GM19099 (cell line): ENCODE data around the gene FBLL1.
A peak's percentile ranks its signal among the peaks of the same experiment; 100 is the strongest.

ENCODE experiments used
- POLR2A ChIP-seq: IDR thresholded peaks from 3 replicates; pipeline ENCODE4 v1.6.1; 2011; ENCODE audit warnings: low read depth; ENCODE audit not compliant: insufficient read length; ENCODE audit errors: extremely low read depth

The FBLL1 gene

DNA sequence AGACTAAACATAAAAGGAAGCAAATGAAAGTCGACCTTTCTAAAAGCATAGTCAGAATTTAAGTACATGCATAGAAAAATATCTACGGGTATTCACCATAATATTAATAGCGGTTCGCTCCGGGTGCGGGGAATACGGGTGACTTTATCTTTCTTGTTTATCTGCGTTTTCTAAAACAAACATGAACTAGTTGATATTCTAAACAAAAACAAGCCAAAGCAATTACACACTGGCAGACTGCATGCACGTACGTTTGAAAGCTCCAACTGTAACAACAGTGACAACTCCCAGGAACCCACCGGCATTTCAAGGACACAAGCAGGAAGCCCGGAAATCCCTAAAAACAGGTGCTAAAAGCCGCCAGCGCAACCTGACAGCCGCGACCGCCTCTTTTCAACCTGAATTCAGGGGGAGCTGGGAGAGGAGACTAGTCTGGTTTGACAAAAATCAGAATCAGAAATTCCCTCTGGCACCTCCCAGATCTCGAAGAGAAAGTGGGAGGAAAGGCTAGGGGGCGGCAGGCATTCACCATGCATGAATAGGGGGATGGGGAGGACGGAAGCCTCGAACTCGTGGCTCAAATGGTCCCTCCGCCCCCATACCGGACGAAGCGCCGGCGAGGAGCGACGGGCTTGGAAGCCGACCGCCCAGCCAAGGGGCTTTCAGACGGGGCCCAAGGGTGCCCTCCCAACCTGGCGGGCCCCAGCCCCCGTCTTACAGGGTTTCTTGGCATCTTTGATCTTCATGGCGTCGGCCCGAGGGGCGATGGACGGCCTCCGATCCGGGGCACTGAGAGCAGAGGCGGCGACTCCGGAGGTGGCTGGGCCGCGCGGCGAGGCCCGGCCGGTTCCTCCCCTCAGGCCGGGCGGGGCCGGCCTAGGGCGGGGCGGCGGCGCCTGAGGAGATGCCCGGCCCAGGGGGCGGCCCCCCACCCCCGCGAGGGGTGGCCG lies 49.7 kb downstream of the FBLL1 start, which contains the start of gene PANK3:
TSS of gene PANK3 (minus strand) at position 831 of the 950 bp plus-strand sequence. CDS start at position 746, 85 bp downstream.
- peak; percentile 70 for TF ChIP-seq POLR2A

GRCh38 chr5:168579488-168580226 lies 50.6 kb downstream of the FBLL1 start:
- TF ChIP-seq POLR2A = peak; percentile 97

- no peak for TF ChIP-seq POLR2A
Observed at GRCh38 chr5:168580227-168580508, 51.1 kb downstream of the FBLL1 start.
